A673 (cell line): ENCODE measurements around the gene AQP3. TPM values are rescaled to one million over a fixed set of nuclear protein-coding genes. Genes with fewer than 3 reads are reported as not detected.

Experiments used
- BruUV-seq: library from RNA; stranded (reverse); fragments of 400-500 nt; replicated peaks from 2 replicates; lab custom pipeline; 2021; lab: Mats Ljungman, UMichigan
- CTCF ChIA-PET: fragments of 300-600 bp; sonication (Branson Sonifier 250); formaldehyde crosslinking; loops from one replicate; lab custom pipeline; 2022; ENCODE audit warnings: antibody characterized with exemption; lab: Charles Lee
- POLR2A ChIA-PET: fragments of 300-600 bp; sonication (Branson Sonifier 250); formaldehyde crosslinking; loops from one replicate; lab custom pipeline; 2022; ENCODE audit warnings: antibody characterized with exemption; ENCODE audit not compliant: low non-redundant PET; lab: Charles Lee
- DNase-seq: peaks from one replicate; pipeline ENCODE4 v3.0.0-alpha.2; 2015; ENCODE audit warnings: low spot score
- H3K27ac ChIP-seq: fragments of 200-600 bp; sonication (generic); 2 replicates; pipeline ENCODE4 v1.5.1; 2016; ENCODE audit warnings: mixed run types, low read depth, mild to moderate bottlenecking, mixed read lengths, antibody characterized with exemption, low read length; ENCODE audit not compliant: poor library complexity, severe bottlenecking
- H3K27me3 ChIP-seq: fragments of 200-600 bp; sonication (generic); replicated peaks from 2 replicates; pipeline ENCODE4 v1.6.1; 2017; ENCODE audit warnings: mixed run types, low read depth, mild to moderate bottlenecking, mixed read lengths, antibody characterized with exemption, low read length; ENCODE audit not compliant: insufficient read depth, poor library complexity
- H3K36me3 ChIP-seq: fragments of 200-600 bp; sonication (generic); 2 replicates; pipeline ENCODE4 v1.6.1; 2016; ENCODE audit warnings: mixed run types, mild to moderate bottlenecking, mixed read lengths, antibody characterized with exemption, low read length; ENCODE audit not compliant: insufficient read depth, poor library complexity, severe bottlenecking
- H3K4me1 ChIP-seq: fragments of 200-600 bp; sonication (generic); 2 replicates; pipeline ENCODE4 v1.6.1; 2017; ENCODE audit warnings: mixed run types, mild to moderate bottlenecking, mixed read lengths, antibody characterized with exemption, low read length; ENCODE audit not compliant: insufficient read depth, poor library complexity, severe bottlenecking
- H3K4me3 ChIP-seq: fragments of 200-600 bp; sonication (generic); 2 replicates; pipeline ENCODE4 v1.5.1; 2016; ENCODE audit warnings: low read depth, mixed run types, mild to moderate bottlenecking, mixed read lengths, low read length; ENCODE audit not compliant: poor library complexity, severe bottlenecking
- H3K9me3 ChIP-seq: fragments of 200-600 bp; sonication (generic); 2 replicates; pipeline ENCODE4 v1.6.1; 2016; ENCODE audit warnings: mixed run types, low read depth, mild to moderate bottlenecking, mixed read lengths, antibody characterized with exemption, low read length; ENCODE audit not compliant: poor library complexity, severe bottlenecking
- CTCF ChIP-seq: fragments of 300-800, 200-600 bp; sonication (generic); conservative IDR thresholded peaks from 2 replicates; pipeline ENCODE4 v1.5.1; 2017; ENCODE audit warnings: low read depth, mild to moderate bottlenecking, antibody characterized with exemption, low read length, moderate library complexity, mixed read lengths
- EZH2 ChIP-seq: fragments of 200-600 bp; sonication (generic); IDR thresholded peaks from 2 replicates; pipeline ENCODE4 v1.6.1; 2017; ENCODE audit warnings: borderline replicate concordance, low read depth, mild to moderate bottlenecking, mixed read lengths, antibody characterized with exemption, low read length; ENCODE audit not compliant: poor library complexity, severe bottlenecking
- intact Hi-C: fragments of 100-400 bp; cut with micrococcal nuclease; formaldehyde crosslinking; loops from one replicate; pipeline ENCODE4 v1.10.0; 2022; ENCODE audit not compliant: unreplicated experiment
- total RNA-seq: library from RNA; stranded (reverse); gene quantifications from 2 replicates; pipeline ENCODE4 v1.2.3, GENCODE V29; 2021

The AQP3 gene
- total RNA-seq, 1 experiment from 2014 or later = 0.43 TPM

- H3K4me1 ChIP-seq = peaks cover 5% of the 10 kb centered on the region
- CTCF ChIA-PET = no interaction called here
- POLR2A ChIA-PET = no interaction called here
- intact Hi-C loops = no loop called here
- no peak for TF ChIP-seq CTCF
- H3K9me3 ChIP-seq = no peaks in the 10 kb centered on the region
- H3K27ac ChIP-seq = no peak overlapping the region
- no TSS peak for BruUV-seq
- H3K4me3 ChIP-seq = no peak overlapping the region
- H3K36me3 ChIP-seq = no peaks in the 10 kb centered on the region
- H3K27me3 ChIP-seq = no peaks in the 10 kb centered on the region
- no peak for DNase-seq
Observed at GRCh38 chr9:33449715-33450114, 2.3 kb upstream of the AQP3 start.

GRCh38 chr9:33447799-33448553 lies 583 bp upstream of the AQP3 start:
- no peaks in the 10 kb centered on the region for H3K36me3 ChIP-seq
- no peaks in the 10 kb centered on the region for H3K9me3 ChIP-seq
- no peak for TF ChIP-seq EZH2
- no peak for TF ChIP-seq CTCF
- intact Hi-C loops = no loop called here
- BruUV-seq = no TSS peak
- no peak overlapping the region for H3K27ac ChIP-seq
- DNase-seq = no peak
- peaks cover 5% of the 10 kb centered on the region for H3K4me1 ChIP-seq
- ChIA-PET POLR2A (no interaction called here), CTCF (interaction anchor here (0.7 to 2.2 kb wide), 2 partner anchors 18 to 73 kb away, joined by 5 to 6 read pairs; no protein-coding TSS in a partner anchor)
- peak overlapping the region; percentile 39 for H3K4me3 ChIP-seq
- no peaks in the 10 kb centered on the region for H3K27me3 ChIP-seq

GRCh38 chr9:33446240-33446945 lies 1.0 kb downstream of the AQP3 start:
- Histone ChIP-seq H3K27me3 (no peaks in the 10 kb centered on the region), H3K27ac (no peak overlapping the region), H3K4me3 (no peak overlapping the region), H3K4me1 (peaks cover 5% of the 10 kb centered on the region), H3K36me3 (no peaks in the 10 kb centered on the region), H3K9me3 (no peaks in the 10 kb centered on the region)
- POLR2A ChIA-PET = no interaction called here
- no peak for DNase-seq
- intact Hi-C loops = no loop called here
- no TSS peak for BruUV-seq
- TF ChIP-seq EZH2 (no peak), CTCF (no peak)
- CTCF ChIA-PET = interaction anchor here (0.7 to 2.2 kb wide), 3 partner anchors 20 to 27 kb away, joined by 4 to 6 read pairs (median 5); partner anchors contain the start of gene NOL6
